ENCODE data around the gene TRIM16.
"Not testable (repeated sequence)": the region's sequence is repeated elsewhere in the genome, so short reads cannot be mapped to it uniquely, and the experiment has no call there.

TRIM16 gene

DNA sequence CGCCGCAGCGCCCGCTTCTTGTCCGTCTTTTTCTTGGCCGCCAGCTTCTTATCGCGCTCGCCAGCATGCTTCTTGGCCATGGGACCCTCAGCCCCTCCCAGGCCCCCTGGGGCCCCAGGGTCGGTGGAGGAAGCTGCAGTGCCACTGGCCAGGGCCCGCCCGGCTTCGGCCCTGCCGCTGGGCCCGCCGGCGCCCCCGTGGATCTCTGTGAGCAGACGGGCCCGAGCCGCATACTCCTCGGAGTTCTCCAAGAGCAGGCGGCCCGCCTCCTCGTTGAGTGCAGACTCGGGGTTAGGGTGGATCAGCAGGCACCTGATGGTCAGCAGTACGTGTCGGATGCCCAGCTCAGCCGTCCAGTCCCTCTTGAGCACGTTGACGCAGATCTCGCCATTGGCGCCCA is 20.1 kb upstream of the TRIM16 start:
- H3K9me3 ChIP-seq (ENCODE audit: low read length) = peaks cover 10% of the 10 kb centered on the region
- not testable (repeated sequence) for H3K9me2 ChIP-seq (ENCODE audit: low read depth, low read length); H2AFZ ChIP-seq (ENCODE audit: low read length); H3K27ac ChIP-seq (ENCODE audit: low read depth, low read length, poor library complexity, severe bottlenecking); H3K4me3 ChIP-seq (ENCODE audit: low read depth, low read length, poor library complexity, severe bottlenecking); H3K27me3 ChIP-seq (ENCODE audit: insufficient read depth, low read length); H3K4me2 ChIP-seq (ENCODE audit: low read length); H3K9ac ChIP-seq (ENCODE audit: low read length); H3F3A ChIP-seq (ENCODE audit: insufficient read depth, low read length); H4K20me1 ChIP-seq (ENCODE audit: insufficient read depth, low read length); H3K4me1 ChIP-seq (ENCODE audit: insufficient read depth, low read length, severe bottlenecking); H3K79me2 ChIP-seq (ENCODE audit: insufficient read depth, low read length)
- peaks cover 44% of the 10 kb centered on the region for H3K36me3 ChIP-seq (ENCODE audit: insufficient read depth, low read length)

GRCh38 chr17:15699937-15700336 is 15.8 kb upstream of the TRIM16 start:
- not testable (repeated sequence) for H3F3A ChIP-seq (ENCODE audit: insufficient read depth, low read length); H3K79me2 ChIP-seq (ENCODE audit: insufficient read depth, low read length); H2AFZ ChIP-seq (ENCODE audit: low read length); H3K27me3 ChIP-seq (ENCODE audit: insufficient read depth, low read length); H3K4me1 ChIP-seq (ENCODE audit: insufficient read depth, low read length, severe bottlenecking); H3K9me2 ChIP-seq (ENCODE audit: low read depth, low read length); H4K20me1 ChIP-seq (ENCODE audit: insufficient read depth, low read length); H3K9me3 ChIP-seq (ENCODE audit: low read length)
- Histone ChIP-seq H3K9ac (ENCODE audit: low read length) (peak overlapping the region; percentile 68; the same call in 1 of the 2 replicates), H3K4me3 (ENCODE audit: low read depth, low read length, poor library complexity, severe bottlenecking) (peak overlapping the region; percentile 69), H3K4me2 (ENCODE audit: low read length) (peak overlapping the region; percentile 69), H3K27ac (ENCODE audit: low read depth, low read length, poor library complexity, severe bottlenecking) (peak overlapping the region; percentile 39), H3K36me3 (ENCODE audit: insufficient read depth, low read length) (peaks cover 10% of the 10 kb centered on the region)

- H2AFZ ChIP-seq (ENCODE audit: low read length); H3K9me3 ChIP-seq (ENCODE audit: low read length); H3K79me2 ChIP-seq (ENCODE audit: insufficient read depth, low read length); H4K20me1 ChIP-seq (ENCODE audit: insufficient read depth, low read length); H3K9me2 ChIP-seq (ENCODE audit: low read depth, low read length); H3F3A ChIP-seq (ENCODE audit: insufficient read depth, low read length); H3K27me3 ChIP-seq (ENCODE audit: insufficient read depth, low read length); H3K4me1 ChIP-seq (ENCODE audit: insufficient read depth, low read length, severe bottlenecking): not testable (repeated sequence)
- H3K4me3 ChIP-seq (ENCODE audit: low read depth, low read length, poor library complexity, severe bottlenecking) = peak within 1 kb of the TSS; percentile 69
- H3K9ac ChIP-seq (ENCODE audit: low read length) = peak within 1 kb of the TSS; percentile 68
- peak within 1 kb of the TSS; percentile 69 for H3K4me2 ChIP-seq (ENCODE audit: low read length)
- H3K36me3 ChIP-seq (ENCODE audit: insufficient read depth, low read length) = peaks cover 10% of the 10 kb centered on the region
- peak within 1 kb of the TSS; percentile 39 for H3K27ac ChIP-seq (ENCODE audit: low read depth, low read length, poor library complexity, severe bottlenecking)
These were observed 15.4 kb upstream of the TRIM16 start, which contains the start of gene ZNF286A for GRCh38 chr17:15699413-15699924. Gene ZNF286A, plus strand, starts transcription at chr17:15699752. Its CDS starts 578 bp downstream, at chr17:15700330.

DNA sequence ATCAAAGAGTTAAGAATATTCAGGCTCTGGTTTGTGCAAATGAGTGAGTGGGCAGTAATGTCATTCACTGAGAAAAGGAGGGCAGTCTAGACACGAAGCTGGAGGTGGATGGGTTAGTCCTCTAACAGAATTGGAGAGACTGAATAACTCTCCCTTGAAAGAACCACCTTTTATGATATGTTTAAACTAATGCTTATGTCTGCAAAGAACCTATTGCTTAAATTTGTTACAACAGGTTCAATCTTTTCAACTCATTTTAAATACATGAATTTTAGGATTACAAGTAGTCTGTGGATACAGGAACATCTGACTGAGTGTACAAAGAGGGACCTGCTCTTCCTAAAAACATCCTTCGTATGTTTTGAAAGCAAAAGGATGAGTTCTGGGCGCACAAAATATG is 14.9 kb upstream of the TRIM16 start:
- H3K27me3 ChIP-seq (ENCODE audit: insufficient read depth, low read length); H3F3A ChIP-seq (ENCODE audit: insufficient read depth, low read length); H3K79me2 ChIP-seq (ENCODE audit: insufficient read depth, low read length); H3K36me3 ChIP-seq (ENCODE audit: insufficient read depth, low read length); H3K9me2 ChIP-seq (ENCODE audit: low read depth, low read length); H2AFZ ChIP-seq (ENCODE audit: low read length); H4K20me1 ChIP-seq (ENCODE audit: insufficient read depth, low read length); H3K4me1 ChIP-seq (ENCODE audit: insufficient read depth, low read length, severe bottlenecking); H3K9me3 ChIP-seq (ENCODE audit: low read length): not testable (repeated sequence)
- Histone ChIP-seq H3K9ac (ENCODE audit: low read length) (peak overlapping the region; percentile 68), H3K4me3 (ENCODE audit: low read depth, low read length, poor library complexity, severe bottlenecking) (peak overlapping the region; percentile 69), H3K4me2 (ENCODE audit: low read length) (peak overlapping the region; percentile 69), H3K27ac (ENCODE audit: low read depth, low read length, poor library complexity, severe bottlenecking) (peak overlapping the region; percentile 37)

DNA sequence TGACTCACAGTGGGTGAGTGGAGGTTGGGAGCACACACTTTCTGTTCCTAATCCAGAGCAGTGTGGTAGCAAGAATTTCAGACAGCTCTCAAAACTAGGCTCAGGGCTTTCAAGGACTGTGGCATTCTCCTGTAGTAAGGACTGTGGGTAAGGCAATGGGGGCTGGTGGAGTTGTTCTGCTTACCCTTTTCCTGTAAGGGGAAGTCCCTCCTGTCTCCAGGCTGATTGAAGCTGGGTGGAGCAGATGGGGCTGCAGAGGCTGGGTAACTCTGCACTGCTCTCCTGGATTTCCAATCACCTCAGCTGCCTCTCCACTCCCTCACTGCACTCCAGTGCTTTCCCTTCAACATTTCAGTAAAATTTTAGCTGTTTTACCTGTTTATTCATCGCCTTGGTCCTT is 3.4 kb upstream of the TRIM16 start:
- peaks cover 12% of the 10 kb centered on the region for H3K4me1 ChIP-seq (ENCODE audit: insufficient read depth, low read length, severe bottlenecking)
- H4K20me1 ChIP-seq (ENCODE audit: insufficient read depth, low read length); H3K27me3 ChIP-seq (ENCODE audit: insufficient read depth, low read length); H2AFZ ChIP-seq (ENCODE audit: low read length); H3K27ac ChIP-seq (ENCODE audit: low read depth, low read length, poor library complexity, severe bottlenecking); H3K79me2 ChIP-seq (ENCODE audit: insufficient read depth, low read length); H3K9ac ChIP-seq (ENCODE audit: low read length); H3K9me2 ChIP-seq (ENCODE audit: low read depth, low read length); H3K36me3 ChIP-seq (ENCODE audit: insufficient read depth, low read length); H3F3A ChIP-seq (ENCODE audit: insufficient read depth, low read length); H3K9me3 ChIP-seq (ENCODE audit: low read length); H3K4me3 ChIP-seq (ENCODE audit: low read depth, low read length, poor library complexity, severe bottlenecking); H3K4me2 ChIP-seq (ENCODE audit: low read length): not testable (repeated sequence)

DNA sequence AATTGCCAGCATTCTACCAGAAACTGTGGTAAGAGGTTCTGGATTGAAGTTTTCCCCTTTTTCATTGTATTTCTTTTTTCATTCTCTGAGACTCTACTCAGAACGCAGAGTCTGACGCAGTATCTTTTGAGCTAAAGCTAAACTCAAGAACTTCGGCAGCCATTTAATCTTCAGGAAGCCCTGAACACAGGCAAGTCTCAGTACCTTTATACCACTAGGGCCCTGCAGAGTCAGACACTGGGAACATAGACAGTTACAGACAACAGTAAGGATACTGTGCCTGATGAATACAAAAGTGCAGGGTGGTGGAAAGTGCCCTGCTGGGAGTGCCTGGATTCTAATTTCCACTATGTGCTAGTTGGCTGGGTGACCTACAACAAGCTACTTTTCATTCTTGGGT is 976 bp downstream of the TRIM16 start:
- H3K4me3 ChIP-seq (ENCODE audit: low read depth, low read length, poor library complexity, severe bottlenecking) = peak overlapping the region; percentile 75
- not testable (repeated sequence) for H3F3A ChIP-seq (ENCODE audit: insufficient read depth, low read length); H4K20me1 ChIP-seq (ENCODE audit: insufficient read depth, low read length); H3K36me3 ChIP-seq (ENCODE audit: insufficient read depth, low read length); H3K27me3 ChIP-seq (ENCODE audit: insufficient read depth, low read length); H2AFZ ChIP-seq (ENCODE audit: low read length); H3K9me3 ChIP-seq (ENCODE audit: low read length); H3K27ac ChIP-seq (ENCODE audit: low read depth, low read length, poor library complexity, severe bottlenecking); H3K79me2 ChIP-seq (ENCODE audit: insufficient read depth, low read length); H3K9me2 ChIP-seq (ENCODE audit: low read depth, low read length)
- peak overlapping the region; percentile 74 for H3K9ac ChIP-seq (ENCODE audit: low read length)
- peaks cover 15% of the 10 kb centered on the region for H3K4me1 ChIP-seq (ENCODE audit: insufficient read depth, low read length, severe bottlenecking)
- peak overlapping the region; percentile 69 for H3K4me2 ChIP-seq (ENCODE audit: low read length)

DNA sequence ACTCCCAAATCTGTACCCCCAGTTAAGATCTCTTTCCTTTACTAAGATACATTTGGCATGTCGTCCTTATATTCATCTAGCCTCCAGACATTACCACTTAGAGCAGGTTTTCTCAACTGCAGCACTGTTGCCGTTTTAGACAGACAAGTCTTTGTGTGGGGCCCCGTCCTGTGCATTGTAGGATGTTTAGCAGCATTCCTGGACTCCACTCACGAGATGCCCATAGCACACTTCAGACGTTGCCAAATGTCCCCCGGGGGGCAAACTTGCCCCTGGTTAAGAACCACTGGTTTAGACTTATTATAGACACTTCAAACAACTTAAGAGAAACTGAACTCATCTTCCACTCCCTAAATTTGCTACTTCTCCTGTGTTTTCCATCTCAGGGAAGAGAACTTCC is 8.1 kb downstream of the TRIM16 start:
- not testable (repeated sequence) for H4K20me1 ChIP-seq (ENCODE audit: insufficient read depth, low read length); H2AFZ ChIP-seq (ENCODE audit: low read length); H3K4me1 ChIP-seq (ENCODE audit: insufficient read depth, low read length, severe bottlenecking); H3K79me2 ChIP-seq (ENCODE audit: insufficient read depth, low read length); H3K4me2 ChIP-seq (ENCODE audit: low read length); H3K27ac ChIP-seq (ENCODE audit: low read depth, low read length, poor library complexity, severe bottlenecking); H3F3A ChIP-seq (ENCODE audit: insufficient read depth, low read length); H3K9ac ChIP-seq (ENCODE audit: low read length); H3K9me3 ChIP-seq (ENCODE audit: low read length); H3K27me3 ChIP-seq (ENCODE audit: insufficient read depth, low read length); H3K9me2 ChIP-seq (ENCODE audit: low read depth, low read length); H3K4me3 ChIP-seq (ENCODE audit: low read depth, low read length, poor library complexity, severe bottlenecking)
- peaks cover 15% of the 10 kb centered on the region; the same call in 1 of the 2 replicates for H3K36me3 ChIP-seq (ENCODE audit: insufficient read depth, low read length)

- not testable (repeated sequence) for H2AFZ ChIP-seq (ENCODE audit: low read length); H3K79me2 ChIP-seq (ENCODE audit: insufficient read depth, low read length); H3K4me1 ChIP-seq (ENCODE audit: insufficient read depth, low read length, severe bottlenecking); H3K4me3 ChIP-seq (ENCODE audit: low read depth, low read length, poor library complexity, severe bottlenecking); H3F3A ChIP-seq (ENCODE audit: insufficient read depth, low read length); H3K9me3 ChIP-seq (ENCODE audit: low read length); H3K27ac ChIP-seq (ENCODE audit: low read depth, low read length, poor library complexity, severe bottlenecking); H3K9me2 ChIP-seq (ENCODE audit: low read depth, low read length); H4K20me1 ChIP-seq (ENCODE audit: insufficient read depth, low read length); H3K27me3 ChIP-seq (ENCODE audit: insufficient read depth, low read length); H3K9ac ChIP-seq (ENCODE audit: low read length); H3K4me2 ChIP-seq (ENCODE audit: low read length)
- H3K36me3 ChIP-seq (ENCODE audit: insufficient read depth, low read length) = peaks cover 15% of the 10 kb centered on the region; the same call in 1 of the 2 replicates
These were observed 9.5 kb downstream of the TRIM16 start for GRCh38 chr17:15674640-15675039.

Measured in OCI-LY1 (cell line).